GM12891 (cell line): ENCODE measurements around the gene FAS.

ENCODE experiments used
- DNase-seq: peaks from one replicate; pipeline ENCODE4 v3.0.0; 2011; ENCODE audit warnings: low spot score; ENCODE audit not compliant: insufficient read length
- FAIRE-seq: peaks from 2 replicates; lab custom pipeline; 2011; peaks lifted over from hg19 to GRCh38; lab: Jason Lieb, UNC
- PAX5 ChIP-seq: IDR thresholded peaks from 2 replicates; pipeline ENCODE4 v1.6.1; 2011; ENCODE audit warnings: low read length, moderate library complexity, mild to moderate bottlenecking; ENCODE audit not compliant: insufficient read depth, severe bottlenecking
- POLR2A ChIP-seq: IDR thresholded peaks from 2 replicates; pipeline ENCODE4 v1.6.1; 2011; ENCODE audit warnings: low read depth, low read length, control low read depth
- POLR2AphosphoS5 ChIP-seq: IDR thresholded peaks from 2 replicates; pipeline ENCODE4 v1.6.1; 2011; ENCODE audit warnings: low read depth, low read length, control low read depth
- POU2F2 ChIP-seq: IDR thresholded peaks from 2 replicates; pipeline ENCODE4 v1.6.1; 2011; ENCODE audit warnings: low read depth, mild to moderate bottlenecking, control low read depth, low read length, moderate library complexity
- SPI1 ChIP-seq: IDR thresholded peaks from 2 replicates; pipeline ENCODE4 v1.6.1; 2011; ENCODE audit warnings: low read depth, low read length, control low read depth
- TAF1 ChIP-seq: IDR thresholded peaks from 2 replicates; pipeline ENCODE4 v1.6.1; 2011; ENCODE audit warnings: low read depth, low read length, control low read depth

FAS gene

GRCh38 chr10:88966797-88967196 lies 23.8 kb upstream of the FAS start:
- FAIRE-seq (no peak), DNase-seq (no peak)
- TF ChIP-seq TAF1 (no peak), SPI1 (no peak), PAX5 (no peak), POLR2A (no peak), POLR2AphosphoS5 (no peak), POU2F2 (no peak)

GRCh38 chr10:88968391-88968790 lies 22.2 kb upstream of the FAS start:
- DNase-seq, result no peak
- TF ChIP-seq POLR2A (no peak), POU2F2 (no peak), PAX5 (no peak), SPI1 (no peak), POLR2AphosphoS5 (no peak), TAF1 (no peak)
- no peak for FAIRE-seq

GRCh38 chr10:88971221-88972061 lies 19.2 kb upstream of the FAS start:
- no peak for FAIRE-seq

GRCh38 chr10:88974012-88974411 lies 16.6 kb upstream of the FAS start:
- TF ChIP-seq POU2F2, result no peak
- no peak for TF ChIP-seq PAX5
- no peak for TF ChIP-seq TAF1
- no peak for TF ChIP-seq SPI1
- TF ChIP-seq POLR2AphosphoS5, result no peak
- no peak for TF ChIP-seq POLR2A
- no peak for FAIRE-seq
- DNase-seq, result no peak

More at GRCh38 chr10:88971221-88972061, 19.2 kb upstream of the FAS start:
- DNase-seq, result no peak
- TF ChIP-seq SPI1 (no peak), TAF1 (no peak), POU2F2 (no peak), POLR2AphosphoS5 (no peak), PAX5 (no peak), POLR2A (no peak)

- peak; percentile 71 for FAIRE-seq
- TF ChIP-seq PAX5, result no peak
- TF ChIP-seq POU2F2, result no peak
- TF ChIP-seq POLR2AphosphoS5, result no peak
- no peak for TF ChIP-seq TAF1
- TF ChIP-seq SPI1, result no peak
- TF ChIP-seq POLR2A, result no peak
- no peak for DNase-seq
Observed at GRCh38 chr10:88974446-88975376, 15.9 kb upstream of the FAS start.

- DNase-seq, result no peak
- no peak for TF ChIP-seq POU2F2
- no peak for TF ChIP-seq SPI1
- TF ChIP-seq TAF1, result no peak
- no peak for TF ChIP-seq POLR2AphosphoS5
- no peak for TF ChIP-seq POLR2A
- TF ChIP-seq PAX5, result no peak
- peak; percentile 16 for FAIRE-seq
Observed at GRCh38 chr10:88975377-88975720, 15.2 kb upstream of the FAS start.

GRCh38 chr10:88978463-88978862 lies 12.1 kb upstream of the FAS start:
- FAIRE-seq, result no peak

GRCh38 chr10:88979153-88979562 lies 11.4 kb upstream of the FAS start:
- DNase-seq (no peak), FAIRE-seq (peak; percentile 62)
- no peak for TF ChIP-seq POLR2A
- TF ChIP-seq PAX5, result no peak
- no peak for TF ChIP-seq SPI1
- no peak for TF ChIP-seq POLR2AphosphoS5
- no peak for TF ChIP-seq TAF1
- TF ChIP-seq POU2F2, result no peak

More at GRCh38 chr10:88978463-88978862, 12.1 kb upstream of the FAS start:
- no peak for TF ChIP-seq POLR2AphosphoS5
- DNase-seq, result no peak

GRCh38 chr10:88979603-88980002 lies 11.0 kb upstream of the FAS start:
- DNase-seq (no peak), FAIRE-seq (no peak)
- TF ChIP-seq POLR2AphosphoS5, result no peak
- no peak for TF ChIP-seq TAF1
- TF ChIP-seq POU2F2, result no peak
- no peak for TF ChIP-seq POLR2A
- TF ChIP-seq SPI1, result no peak
- no peak for TF ChIP-seq PAX5
